Fibroblast of lung (primary cell): ENCODE measurements around the gene NUDT7. TPM values are rescaled to one million over a fixed set of nuclear protein-coding genes. Genes with fewer than 3 reads are reported as not detected.

Experiments used
- DNase-seq, 2 donors: peaks; one replicate each; pipeline versions ENCODE4 v3.0.0 to v3.0.0-alpha.2; 2010; ENCODE audit warnings: low read depth in 2 of 2
- H2AFZ ChIP-seq: 2 replicates; pipeline ENCODE4 v1.5.1; 2012; ENCODE audit warnings: low read length, control low read depth, inconsistent platforms
- H3K27ac ChIP-seq: 2 replicates; pipeline ENCODE4 v1.5.1; 2011; ENCODE audit warnings: low read length, control low read depth; ENCODE audit not compliant: insufficient read depth
- H3K27me3 ChIP-seq: 2 replicates; pipeline ENCODE4 v1.5.1; 2011; ENCODE audit warnings: mild to moderate bottlenecking, low read length; ENCODE audit not compliant: control insufficient read depth, insufficient read depth
- H3K36me3 ChIP-seq: 2 replicates; pipeline ENCODE4 v1.5.1; 2011; ENCODE audit warnings: low read length; ENCODE audit not compliant: control insufficient read depth, insufficient read depth
- H3K4me1 ChIP-seq: 2 replicates; pipeline ENCODE4 v1.5.1; 2011; ENCODE audit warnings: low read length; ENCODE audit not compliant: control insufficient read depth, insufficient read depth; ENCODE audit errors: extremely low read depth
- H3K4me2 ChIP-seq: 2 replicates; pipeline ENCODE4 v1.5.1; 2011; ENCODE audit warnings: low read length, control low read depth; ENCODE audit not compliant: insufficient read depth; ENCODE audit errors: extremely low read depth
- H3K4me3 ChIP-seq, 4 experiments: fragments of 200-600 bp in 1 of 4; sonication (generic) in 1 of 4; replicated peaks in 1 of 4; 2 replicates each; pipeline ENCODE4 v1.5.1; 2011 to 2016; ENCODE audit warnings: low read length in 4 of 4, low read depth in 3 of 4, mild to moderate bottlenecking in 3 of 4, control low read depth in 2 of 4, inconsistent platforms in 1 of 4, mixed read lengths in 1 of 4; ENCODE audit not compliant: insufficient read depth in 1 of 4; ENCODE audit errors: control extremely low read depth in 1 of 4
- H3K79me2 ChIP-seq: 2 replicates; pipeline ENCODE4 v1.5.1; 2012; ENCODE audit warnings: mild to moderate bottlenecking, low read length, inconsistent platforms; ENCODE audit not compliant: control insufficient read depth, insufficient read depth
- H3K9ac ChIP-seq: 2 replicates; pipeline ENCODE4 v1.5.1; 2011; ENCODE audit warnings: mild to moderate bottlenecking, low read length, control low read depth; ENCODE audit not compliant: insufficient read depth
- H3K9me3 ChIP-seq: 2 replicates; pipeline ENCODE4 v1.5.1; 2012; ENCODE audit warnings: low read depth, low read length; ENCODE audit not compliant: control insufficient read depth, insufficient read depth
- H4K20me1 ChIP-seq: 2 replicates; pipeline ENCODE4 v1.5.1; 2011; ENCODE audit warnings: low read length; ENCODE audit not compliant: control insufficient read depth, insufficient read depth; ENCODE audit errors: extremely low read depth
- EZH2 ChIP-seq: IDR thresholded peaks from 2 replicates; pipeline ENCODE4 v1.5.1; 2012; ENCODE audit warnings: low read length, control low read depth, mild to moderate bottlenecking; ENCODE audit errors: missing control alignments
- polyA plus RNA-seq, 2 donors: library from polyadenylated mRNA; depleted of rRNA in 1 of 2; stranded (reverse) in 1 of 2; unstranded in 1 of 2; fragments of >200 nt; gene quantifications; 2 replicates each; pipeline ENCODE4 v1.2.1, GENCODE V29; 2011 to 2012; ENCODE audit warnings: missing spikeins in 1 of 2
- total RNA-seq: library from RNA; depleted of rRNA; stranded (reverse); fragments of >200 nt; gene quantifications from 2 replicates; pipeline ENCODE4 v1.2.1, GENCODE V29; 2014
- TF ChIP-seq, protein P1 (sequence below), 2 donors: IDR thresholded peaks in 1 of 2; conservative IDR thresholded peaks in 1 of 2; 1 replicate in 1 of 2; 2 replicates in 1 of 2; pipeline ENCODE4 v1.5.1; 2011 to 2012; ENCODE audit warnings: low read length in 2 of 2, control low read depth in 1 of 2, inconsistent platforms in 1 of 2, low read depth in 1 of 2, mild to moderate bottlenecking in 1 of 2

The NUDT7 gene
- total and polyA plus RNA-seq, 2 donors (not counting 1 experiment from before 2014, with no cell fraction given) = 15.2 to 21.5 TPM

DNA sequence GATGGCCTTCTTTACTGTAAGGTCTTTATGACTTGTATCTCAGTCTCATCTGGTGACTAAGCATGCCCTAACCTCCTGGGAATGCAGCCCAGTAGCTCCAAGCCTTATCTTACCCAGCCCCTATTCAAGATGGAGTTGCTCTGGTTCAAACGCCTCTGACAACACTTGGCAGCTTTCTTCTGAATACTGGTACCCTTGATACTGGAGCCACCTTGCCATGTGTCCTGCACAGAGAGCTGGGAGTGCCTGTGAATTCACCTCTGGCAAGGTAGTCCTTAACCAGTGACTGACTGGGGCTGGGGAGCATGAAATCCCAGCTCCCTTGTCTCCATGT lies 17.2 kb downstream of the NUDT7 start:
- TF ChIP-seq, protein P1, sequence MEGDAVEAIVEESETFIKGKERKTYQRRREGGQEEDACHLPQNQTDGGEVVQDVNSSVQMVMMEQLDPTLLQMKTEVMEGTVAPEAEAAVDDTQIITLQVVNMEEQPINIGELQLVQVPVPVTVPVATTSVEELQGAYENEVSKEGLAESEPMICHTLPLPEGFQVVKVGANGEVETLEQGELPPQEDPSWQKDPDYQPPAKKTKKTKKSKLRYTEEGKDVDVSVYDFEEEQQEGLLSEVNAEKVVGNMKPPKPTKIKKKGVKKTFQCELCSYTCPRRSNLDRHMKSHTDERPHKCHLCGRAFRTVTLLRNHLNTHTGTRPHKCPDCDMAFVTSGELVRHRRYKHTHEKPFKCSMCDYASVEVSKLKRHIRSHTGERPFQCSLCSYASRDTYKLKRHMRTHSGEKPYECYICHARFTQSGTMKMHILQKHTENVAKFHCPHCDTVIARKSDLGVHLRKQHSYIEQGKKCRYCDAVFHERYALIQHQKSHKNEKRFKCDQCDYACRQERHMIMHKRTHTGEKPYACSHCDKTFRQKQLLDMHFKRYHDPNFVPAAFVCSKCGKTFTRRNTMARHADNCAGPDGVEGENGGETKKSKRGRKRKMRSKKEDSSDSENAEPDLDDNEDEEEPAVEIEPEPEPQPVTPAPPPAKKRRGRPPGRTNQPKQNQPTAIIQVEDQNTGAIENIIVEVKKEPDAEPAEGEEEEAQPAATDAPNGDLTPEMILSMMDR (conservative IDR thresholded peaks at IDR 0.05 in 1 of 2, IDR thresholded peaks at IDR 0.05 in 1 of 2; ENCODE audit: low read depth in 1 of 2, low read length in 2 of 2) = no peak
- no peak for TF ChIP-seq EZH2
- no peaks in the 10 kb centered on the region for H4K20me1 ChIP-seq
- H2AFZ ChIP-seq = no peak overlapping the region
- no peaks in the 10 kb centered on the region for H3K27me3 ChIP-seq
- H3K4me1 ChIP-seq = no peaks in the 10 kb centered on the region
- H3K27ac ChIP-seq = no peak overlapping the region
- no peak overlapping the region for H3K4me2 ChIP-seq
- no peak overlapping the region for H3K9ac ChIP-seq
- no peaks in the 10 kb centered on the region for H3K36me3 ChIP-seq
- peak; percentile 4 to 72 for DNase-seq
- H3K4me3 ChIP-seq = no peak overlapping the region
- no peaks in the 10 kb centered on the region for H3K79me2 ChIP-seq
- no peaks in the 10 kb centered on the region for H3K9me3 ChIP-seq

DNA sequence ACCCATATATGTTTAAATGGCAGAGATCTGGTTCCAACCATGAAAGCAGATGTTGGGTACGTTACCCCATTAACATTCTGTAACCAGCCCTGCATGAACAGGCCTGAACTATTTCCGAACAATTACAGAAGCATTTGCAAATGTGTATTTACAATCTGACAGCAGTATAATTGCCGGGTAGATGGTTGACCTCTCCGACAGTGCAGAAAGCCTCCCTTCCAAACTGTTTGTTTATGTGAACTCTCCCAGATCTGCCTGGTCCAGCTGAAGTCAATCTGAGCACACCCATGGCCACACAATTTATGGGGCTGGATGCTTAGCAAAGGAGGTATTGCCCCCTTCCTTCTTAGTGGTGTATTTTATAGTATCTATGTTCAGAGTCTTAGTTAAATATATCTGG lies 21.8 kb downstream of the NUDT7 start:
- TF ChIP-seq EZH2 = no peak
- TF ChIP-seq, protein P1 (conservative IDR thresholded peaks at IDR 0.05 in 1 of 2, IDR thresholded peaks at IDR 0.05 in 1 of 2; ENCODE audit: low read depth in 1 of 2, low read length in 2 of 2) = no peak
- Histone ChIP-seq H3K9me3 (no peaks in the 10 kb centered on the region), H3K27me3 (no peaks in the 10 kb centered on the region), H3K9ac (no peak overlapping the region), H3K4me1 (no peaks in the 10 kb centered on the region), H2AFZ (no peak overlapping the region), H4K20me1 (no peaks in the 10 kb centered on the region), H3K4me2 (no peak overlapping the region), H3K36me3 (no peaks in the 10 kb centered on the region), H3K27ac (no peak overlapping the region), H3K4me3 (no peak overlapping the region), H3K79me2 (no peaks in the 10 kb centered on the region)
- DNase-seq = peak in 1 of 2 donors; percentile 89

DNA sequence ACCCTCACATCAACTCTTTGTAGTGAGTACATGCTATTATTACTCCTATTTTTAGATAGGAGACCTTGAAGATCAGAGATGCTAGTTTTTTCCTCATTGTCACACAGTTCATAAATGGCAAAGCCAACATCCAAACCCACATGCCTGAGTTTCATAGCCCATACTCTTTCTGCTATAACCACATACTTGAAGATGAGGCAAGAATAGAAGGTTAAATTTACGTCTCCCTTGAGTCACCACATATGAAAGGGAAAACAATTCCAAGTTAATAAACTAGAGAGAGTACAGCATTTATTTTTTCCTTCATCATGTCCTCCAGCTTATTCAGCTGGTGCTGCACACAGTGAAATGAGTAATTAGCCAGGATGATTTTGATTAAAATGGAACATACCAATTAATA lies 23.7 kb downstream of the NUDT7 start:
- TF ChIP-seq, protein P1 (conservative IDR thresholded peaks at IDR 0.05 in 1 of 2, IDR thresholded peaks at IDR 0.05 in 1 of 2; ENCODE audit: low read depth in 1 of 2, low read length in 2 of 2) = no peak
- no peak for TF ChIP-seq EZH2
- no peak overlapping the region for H3K4me2 ChIP-seq
- DNase-seq = peak; percentile 13 to 54

More for the DNA sequence above, 23.7 kb downstream of the NUDT7 start:
- no peaks in the 10 kb centered on the region for H3K27me3 ChIP-seq
- no peak overlapping the region for H2AFZ ChIP-seq
- no peak overlapping the region for H3K9ac ChIP-seq
- H3K27ac ChIP-seq = no peak overlapping the region
- H3K9me3 ChIP-seq = no peaks in the 10 kb centered on the region
- H3K36me3 ChIP-seq = no peaks in the 10 kb centered on the region
- no peaks in the 10 kb centered on the region for H3K79me2 ChIP-seq
- no peaks in the 10 kb centered on the region for H4K20me1 ChIP-seq
- H3K4me3 ChIP-seq = no peak overlapping the region
- no peaks in the 10 kb centered on the region for H3K4me1 ChIP-seq
